NCI-H748 treated with DMSO at 0.1 percent for 48 hours (cell line): ENCODE results near the gene INO80D.
"Not testable (repeated sequence)": the region's sequence is repeated elsewhere in the genome, so short reads cannot be mapped to it uniquely, and the experiment has no call there.

Source experiments
- DNase-seq: peaks from one replicate; lab custom pipeline; 2025; lab: John Stamatoyannopoulos, UW

INO80D gene

DNA sequence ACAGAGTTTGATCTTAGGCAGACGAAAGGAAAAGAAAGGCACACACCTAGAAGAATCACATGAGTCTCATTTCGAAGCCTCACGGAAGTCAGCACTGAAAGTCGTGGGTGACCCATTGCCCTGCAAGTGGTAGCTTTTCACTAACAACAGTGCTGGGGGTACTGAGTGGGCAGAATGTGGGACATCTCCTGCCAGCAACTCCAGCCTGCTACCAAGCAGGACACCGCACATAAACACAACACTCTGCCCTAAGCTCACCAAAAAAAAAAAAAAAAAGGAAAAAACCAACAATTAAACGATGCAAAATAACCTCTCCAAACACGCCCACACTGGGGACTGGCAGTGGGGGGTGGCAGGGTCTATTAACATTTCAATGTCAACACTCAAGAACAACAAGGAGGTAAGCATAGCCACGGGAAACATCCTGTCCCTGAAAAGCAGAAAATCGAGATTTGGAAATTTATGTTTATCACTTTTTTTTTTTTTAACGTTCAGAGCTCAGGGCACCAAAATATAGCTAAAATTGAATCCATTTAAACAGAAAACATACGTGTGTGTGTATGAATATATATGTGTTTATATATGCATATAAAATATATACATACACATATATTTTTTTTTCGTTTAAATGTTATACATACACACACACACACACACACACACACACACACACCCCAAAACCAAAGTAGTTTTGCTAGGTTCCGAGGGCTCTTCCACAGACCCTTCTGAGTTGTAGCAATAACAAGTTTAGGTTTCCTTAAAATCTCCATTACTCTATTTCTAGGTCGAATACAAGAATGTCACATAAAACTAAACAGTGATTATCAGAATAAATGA is 2.2 kb downstream of the INO80D start:
- peak; percentile 53 for DNase-seq

DNA sequence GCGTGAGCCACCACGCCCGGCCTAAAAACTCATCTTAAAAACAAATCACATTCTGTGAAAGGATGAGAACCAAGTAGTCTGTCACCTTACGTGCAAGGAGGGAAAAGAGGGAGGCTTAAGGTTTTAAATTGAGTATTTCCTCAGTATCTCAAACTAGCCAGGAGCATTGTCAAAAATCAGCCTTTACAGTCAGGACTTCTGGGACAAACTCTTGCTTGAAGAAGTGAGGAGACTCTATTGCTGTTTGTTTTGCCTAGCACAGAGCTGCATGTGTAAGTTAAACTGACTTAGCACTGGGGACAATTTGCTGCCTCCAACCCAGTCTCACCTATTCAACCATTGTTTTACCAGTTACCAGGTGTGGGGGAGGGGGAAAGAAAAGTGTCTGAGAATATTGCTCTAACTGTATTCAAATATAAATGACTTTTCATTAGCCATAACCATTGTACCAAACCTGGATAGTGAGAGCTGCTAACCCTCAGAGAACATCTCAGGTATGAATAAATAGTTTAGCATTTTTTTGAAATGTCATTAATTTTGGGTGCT is 3.6 kb downstream of the INO80D start:
- DNase-seq = no peak

DNA sequence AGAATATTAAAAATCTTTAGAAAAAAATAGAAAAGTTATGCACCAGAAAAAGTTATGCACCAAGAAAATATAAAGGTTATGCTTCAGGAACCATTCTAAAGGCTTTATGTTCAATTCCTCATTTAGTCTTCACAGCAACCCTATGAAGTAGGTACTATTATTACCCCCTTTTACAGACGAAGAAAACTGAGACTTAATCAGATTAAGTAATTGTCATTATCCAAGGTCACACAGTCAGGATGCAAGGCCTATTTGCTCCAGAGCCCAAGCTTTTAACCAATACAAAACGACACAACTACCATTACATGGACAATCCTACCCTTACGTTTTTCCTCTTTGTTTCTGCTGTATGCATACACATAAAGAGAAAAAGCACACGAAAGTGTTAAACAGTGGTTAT is 5.0 kb downstream of the INO80D start:
- DNase-seq = no peak

DNA sequence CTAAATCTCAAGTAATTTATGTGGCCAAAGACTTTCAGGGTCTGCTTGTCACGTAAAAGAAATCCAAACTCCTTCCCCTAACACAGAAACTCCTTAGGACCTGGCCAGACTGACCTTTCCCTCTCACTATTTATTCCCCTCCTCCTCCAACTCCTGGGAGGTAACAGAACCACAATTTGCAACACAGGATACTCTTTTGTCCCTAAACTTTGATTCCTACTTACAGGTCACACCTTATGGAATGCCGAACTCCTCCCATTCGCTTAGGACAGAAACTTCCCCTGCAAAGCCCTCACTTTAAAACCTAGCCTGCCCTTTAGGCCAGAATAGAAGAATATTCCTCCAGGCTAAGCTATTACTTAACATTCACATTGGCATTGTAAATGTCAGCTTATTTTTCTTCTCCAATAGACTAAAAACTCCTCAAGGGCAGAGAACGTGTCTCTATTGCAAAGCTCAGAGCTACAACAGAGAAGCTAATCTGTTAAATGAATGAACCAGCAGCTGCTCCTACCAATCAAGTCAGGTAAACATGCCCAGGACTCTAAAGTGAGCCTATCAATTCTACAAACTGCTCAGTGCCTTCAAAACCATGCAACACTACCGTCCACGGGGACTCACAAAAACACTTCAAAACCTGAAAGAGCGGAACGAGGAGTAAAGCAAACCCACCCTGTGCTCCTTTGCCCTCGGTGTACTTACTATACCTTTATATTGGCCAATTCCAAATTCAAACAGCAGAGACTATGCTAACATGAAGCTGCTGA is 6.1 kb downstream of the INO80D start:
- DNase-seq = no peak

GRCh38 chr2:206077879-206078278 is 8.1 kb downstream of the INO80D start:
- not testable (repeated sequence) for DNase-seq

GRCh38 chr2:206075113-206075512 is 10.9 kb downstream of the INO80D start:
- no peak for DNase-seq

- no peak for DNase-seq
Observed at GRCh38 chr2:206071807-206072206, 14.2 kb downstream of the INO80D start.

DNA sequence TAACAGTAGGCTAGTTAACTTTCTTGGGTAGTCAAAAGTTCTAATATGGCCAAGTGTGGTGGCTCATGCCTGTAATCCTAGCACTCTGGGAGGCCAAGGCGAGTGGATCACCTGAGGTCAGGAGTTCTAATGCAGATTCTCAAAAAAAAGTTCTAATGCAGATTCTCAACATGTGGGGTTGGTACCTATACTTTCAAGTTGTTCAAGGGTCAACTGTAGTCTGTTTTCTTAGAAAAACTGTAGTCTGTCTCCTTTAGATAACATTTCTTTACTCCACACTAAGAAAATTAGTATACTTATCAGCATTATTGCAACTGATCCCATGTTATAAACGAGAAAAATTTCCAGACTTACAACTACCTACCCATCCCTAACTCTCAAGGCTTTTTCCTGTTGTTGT is 16.6 kb downstream of the INO80D start:
- no peak for DNase-seq

DNA sequence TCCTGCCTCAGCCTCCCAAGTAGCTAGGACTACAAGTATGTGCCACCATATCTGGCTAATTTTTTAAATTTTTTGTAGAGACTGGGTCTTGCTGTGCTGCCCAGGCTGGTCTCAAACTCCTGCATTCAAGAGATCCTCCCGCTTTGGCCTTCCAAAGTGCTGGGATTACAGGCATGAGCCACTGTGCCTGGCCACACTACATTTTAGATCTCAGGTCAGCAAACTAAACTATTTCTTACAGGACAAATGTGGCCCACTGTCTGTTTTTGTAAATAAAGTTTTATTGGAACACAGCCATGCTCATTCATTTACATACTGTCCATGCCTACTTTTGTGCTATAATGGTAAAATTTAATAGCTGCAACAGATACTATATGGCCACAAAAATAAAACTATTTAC is 17.8 kb downstream of the INO80D start:
- DNase-seq = no peak

- no peak for DNase-seq
Observed at GRCh38 chr2:206064077-206064476, 21.9 kb downstream of the INO80D start.

- DNase-seq = no peak
Observed at GRCh38 chr2:206063635-206064034, 22.3 kb downstream of the INO80D start.

- no peak for DNase-seq
Observed at GRCh38 chr2:206062724-206063123, 23.2 kb downstream of the INO80D start.

GRCh38 chr2:206056286-206056685 is 29.7 kb downstream of the INO80D start:
- DNase-seq = no peak

DNA sequence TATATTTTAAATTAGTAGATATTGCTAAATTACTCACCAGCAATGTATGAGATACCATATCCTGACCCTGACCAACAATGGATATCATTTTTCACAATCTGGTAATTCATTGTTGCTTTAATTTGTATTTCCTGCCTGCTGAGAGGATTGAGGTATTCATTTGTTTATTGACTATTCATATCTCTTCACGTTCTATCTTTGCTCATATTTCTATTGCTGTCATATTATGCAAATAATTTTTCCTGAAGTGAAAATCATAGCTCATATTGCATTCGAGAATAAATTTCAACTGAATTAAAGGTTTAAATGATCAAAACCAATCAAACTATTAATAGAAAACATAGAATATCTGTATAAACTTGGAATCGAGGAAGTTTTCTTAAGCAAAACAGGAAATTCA is 31.0 kb downstream of the INO80D start:
- no peak for DNase-seq

DNA sequence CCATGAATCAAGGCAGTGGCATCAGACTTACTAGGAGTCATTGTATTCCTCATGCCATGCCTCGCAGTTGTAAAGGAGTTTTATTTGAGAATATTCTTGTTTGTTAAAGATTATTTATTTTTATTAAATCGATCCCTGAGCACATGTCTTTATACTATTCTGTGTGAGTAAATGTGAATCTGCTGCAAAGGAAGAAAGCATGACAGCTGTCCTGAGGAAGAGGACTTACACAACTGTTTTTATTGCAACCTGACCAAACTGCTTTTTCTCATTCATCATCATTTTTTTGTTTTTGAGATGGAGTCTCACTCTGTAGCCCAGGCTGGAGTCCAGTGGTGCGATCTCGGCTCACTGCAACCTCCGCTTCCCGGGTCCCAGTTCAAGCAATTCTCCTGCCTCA is 34.1 kb downstream of the INO80D start:
- no peak for DNase-seq

DNA sequence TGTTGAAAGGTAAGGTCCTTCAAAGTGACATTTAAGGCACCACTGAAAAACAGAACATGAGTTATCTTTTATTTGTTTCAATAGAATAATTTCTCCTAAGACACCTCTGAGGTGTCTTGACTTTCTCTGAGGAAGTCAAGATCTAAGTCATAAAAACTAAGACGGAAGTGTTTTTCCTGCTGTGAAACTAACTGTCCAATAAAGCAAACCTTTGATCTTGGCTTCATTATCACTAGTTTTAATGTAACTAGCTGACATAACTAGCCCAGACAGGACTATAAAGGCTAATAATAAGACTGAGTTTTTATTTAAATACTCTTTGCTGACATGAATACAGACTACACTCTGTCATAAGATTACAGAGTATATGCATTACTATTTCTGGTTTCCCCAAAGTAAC is 36.6 kb downstream of the INO80D start:
- DNase-seq = no peak

DNA sequence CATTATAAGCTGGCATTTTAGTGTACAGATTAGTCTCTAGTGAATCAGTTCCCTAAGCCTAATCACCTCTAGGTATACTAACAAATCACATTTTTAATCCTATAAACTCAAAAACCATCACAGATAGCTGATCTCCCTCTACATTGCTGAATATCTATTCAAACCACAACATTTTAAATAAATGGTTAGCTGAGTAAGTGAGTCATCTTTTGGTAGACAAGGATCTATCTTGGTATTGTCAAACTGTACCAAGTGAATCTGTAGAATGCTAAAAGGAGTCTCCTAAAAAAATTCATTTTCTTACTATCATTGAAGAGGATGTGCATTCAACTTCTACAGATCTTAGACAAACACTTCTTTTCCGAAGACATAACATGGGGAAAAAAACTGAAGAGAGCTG is 40.7 kb downstream of the INO80D start:
- DNase-seq = no peak

- DNase-seq = no peak
Observed at GRCh38 chr2:206040525-206040924, 45.4 kb downstream of the INO80D start.

- DNase-seq = peak; percentile 50
Observed at GRCh38 chr2:206035393-206035792, 50.6 kb downstream of the INO80D start.

DNA sequence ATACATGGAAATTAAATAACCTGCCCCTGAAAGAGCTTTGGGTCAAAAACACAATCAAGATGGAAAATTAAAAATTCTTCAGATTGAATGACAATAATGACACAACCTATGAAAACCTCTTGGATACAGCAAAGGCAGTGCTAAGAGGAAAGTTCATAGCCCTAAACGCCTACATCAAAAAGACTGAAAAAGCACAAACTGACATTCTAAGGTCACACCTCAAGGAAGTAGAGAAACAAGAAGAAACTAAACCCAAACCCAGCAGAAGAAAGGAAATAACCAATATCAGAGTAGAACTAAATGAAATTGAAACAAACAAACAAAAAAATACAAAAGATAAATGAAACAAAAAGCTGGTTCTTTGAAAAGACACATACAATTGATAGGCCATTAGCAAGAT is 52.5 kb downstream of the INO80D start:
- DNase-seq = not testable (repeated sequence)

GRCh38 chr2:206031950-206032567 is 53.9 kb downstream of the INO80D start:
- no peak for DNase-seq

DNA sequence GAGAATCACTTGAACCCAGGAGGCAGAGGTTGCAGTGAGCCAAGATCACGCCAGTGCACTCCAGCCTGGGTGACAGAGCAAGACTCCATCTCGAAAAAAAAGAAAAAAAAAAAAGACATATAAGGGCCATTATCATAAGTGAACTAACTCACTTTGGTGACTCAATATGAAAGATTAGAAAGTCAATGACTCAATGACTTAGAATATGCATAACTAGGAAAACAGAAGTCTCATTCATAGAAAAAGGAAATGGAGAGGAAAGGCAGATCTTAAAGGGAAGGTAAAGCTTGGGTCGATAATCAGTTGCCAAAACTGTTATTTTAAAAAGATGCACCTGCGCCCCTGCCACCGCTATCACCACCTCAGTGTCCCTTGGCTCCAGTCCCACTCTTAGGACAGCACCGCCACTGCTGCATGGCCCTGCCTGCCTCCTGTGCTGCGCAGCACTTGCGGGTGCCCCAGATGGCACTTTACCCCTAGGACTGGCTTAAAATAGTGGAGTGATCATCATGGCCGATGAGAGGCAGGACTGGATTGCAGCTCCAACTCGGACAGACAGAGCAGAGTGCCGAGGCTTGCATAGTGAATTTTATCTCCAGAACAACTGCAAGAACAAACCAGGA is 54.7 kb downstream of the INO80D start:
- no peak for DNase-seq
